OCI-LY3 (cell line): ENCODE data around the gene MAD1L1.
"Not testable (repeated sequence)": the region's sequence is repeated elsewhere in the genome, so short reads cannot be mapped to it uniquely, and the experiment has no call there.

Source experiments
- H2AFZ ChIP-seq: fragments of 200-600, 300-600 bp; shearing (Covaris generic); 2 replicates; pipeline ENCODE4 v1.6.0; 2014; ENCODE audit warnings: antibody characterized with exemption, low read depth, low read length
- H3K27ac ChIP-seq: fragments of 200-600, 300-600 bp; sonication (generic); 2 replicates; pipeline ENCODE4 v1.5.1; 2014; ENCODE audit warnings: mild to moderate bottlenecking, low read length, moderate library complexity, mixed read lengths
- H3K27me3 ChIP-seq: fragments of 200-600, 300-600 bp; sonication (generic); 2 replicates; pipeline ENCODE4 v1.6.1; 2014; ENCODE audit warnings: low read depth, low read length, mixed read lengths
- H3K36me3 ChIP-seq: fragments of 200-600, 300-600 bp; sonication (generic); replicated peaks from 2 replicates; pipeline ENCODE3; 2014; ENCODE audit warnings: low read depth, low read length, mixed read lengths
- H3K4me1 ChIP-seq: fragments of 300-600, 200-600 bp; sonication (generic); 2 replicates; pipeline ENCODE4 v1.6.1; 2014; ENCODE audit warnings: low read length, mixed read lengths
- H3K4me2 ChIP-seq: fragments of 200-600, 300-600 bp; sonication (generic); 2 replicates; pipeline ENCODE4 v1.6.1; 2014; ENCODE audit warnings: low read length, mixed read lengths
- H3K4me3 ChIP-seq: fragments of 300-600, 200-600 bp; sonication (generic); 2 replicates; pipeline ENCODE4 v1.5.1; 2014; ENCODE audit warnings: antibody characterized with exemption, mild to moderate bottlenecking, low read length, moderate library complexity
- H3K79me2 ChIP-seq: fragments of 300-600, 200-600 bp; shearing (Covaris generic); 2 replicates; pipeline ENCODE4 v1.6.1; 2014; ENCODE audit warnings: mild to moderate bottlenecking, low read length, mixed read lengths
- H3K9ac ChIP-seq: fragments of 300-600, 200-600 bp; shearing (Covaris generic); 2 replicates; pipeline ENCODE4 v1.6.0; 2014; ENCODE audit warnings: mild to moderate bottlenecking, low read length, moderate library complexity
- H3K9me3 ChIP-seq: fragments of 200-600, 300-600 bp; shearing (Covaris generic); 2 replicates; pipeline ENCODE4 v1.6.1; 2014; ENCODE audit warnings: low read length, mixed read lengths; ENCODE audit not compliant: insufficient read depth
- H4K20me1 ChIP-seq: fragments of 200-600, 300-600 bp; sonication (generic); 2 replicates; pipeline ENCODE4 v1.6.1; 2016; ENCODE audit warnings: low read length, mixed read lengths; ENCODE audit not compliant: insufficient read depth
- EZH2phosphoT487 ChIP-seq: fragments of 200-600 bp; shearing (Covaris generic); IDR thresholded peaks from 2 replicates; pipeline ENCODE4 v1.6.1; 2018; ENCODE audit warnings: antibody characterized with exemption, mixed run types, low read depth
- TF ChIP-seq, protein P1 (sequence below): fragments of 200-600, 300-600 bp; sonication (generic); IDR thresholded peaks from 2 replicates; pipeline ENCODE4 v1.5.1; 2014; ENCODE audit warnings: antibody characterized with exemption, low read length, low read depth

The MAD1L1 gene

DNA sequence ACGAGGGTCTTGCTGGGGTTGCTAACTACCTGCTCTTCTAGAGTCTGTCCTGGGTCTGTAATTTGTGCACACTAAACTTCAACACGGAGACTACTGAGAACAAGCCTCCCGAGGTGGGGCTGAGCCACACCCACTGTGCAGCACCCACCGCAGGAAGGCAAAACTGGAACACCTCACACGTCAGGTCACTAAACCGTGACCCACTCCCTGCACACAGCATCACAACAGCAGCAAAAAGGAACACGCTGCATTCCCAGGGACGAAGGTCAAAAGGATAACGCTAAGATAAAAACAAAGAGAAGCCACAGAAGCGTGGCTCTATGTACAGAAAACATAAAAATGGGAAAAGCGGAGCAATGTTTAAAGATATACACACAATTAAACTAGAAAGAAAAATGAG is 170.1 kb downstream of the MAD1L1 start:
- Histone ChIP-seq H3K36me3 (peaks cover 5% of the 10 kb centered on the region), H2AFZ (no peak overlapping the region), H3K4me2 (no peak overlapping the region), H3K27ac (no peak overlapping the region), H3K4me1 (no peaks in the 10 kb centered on the region), H4K20me1 (no peaks in the 10 kb centered on the region), H3K9me3 (no peaks in the 10 kb centered on the region), H3K27me3 (no peaks in the 10 kb centered on the region), H3K9ac (no peak overlapping the region), H3K4me3 (no peak overlapping the region), H3K79me2 (no peaks in the 10 kb centered on the region)
- no peak for TF ChIP-seq EZH2phosphoT487
- TF ChIP-seq, protein P1, sequence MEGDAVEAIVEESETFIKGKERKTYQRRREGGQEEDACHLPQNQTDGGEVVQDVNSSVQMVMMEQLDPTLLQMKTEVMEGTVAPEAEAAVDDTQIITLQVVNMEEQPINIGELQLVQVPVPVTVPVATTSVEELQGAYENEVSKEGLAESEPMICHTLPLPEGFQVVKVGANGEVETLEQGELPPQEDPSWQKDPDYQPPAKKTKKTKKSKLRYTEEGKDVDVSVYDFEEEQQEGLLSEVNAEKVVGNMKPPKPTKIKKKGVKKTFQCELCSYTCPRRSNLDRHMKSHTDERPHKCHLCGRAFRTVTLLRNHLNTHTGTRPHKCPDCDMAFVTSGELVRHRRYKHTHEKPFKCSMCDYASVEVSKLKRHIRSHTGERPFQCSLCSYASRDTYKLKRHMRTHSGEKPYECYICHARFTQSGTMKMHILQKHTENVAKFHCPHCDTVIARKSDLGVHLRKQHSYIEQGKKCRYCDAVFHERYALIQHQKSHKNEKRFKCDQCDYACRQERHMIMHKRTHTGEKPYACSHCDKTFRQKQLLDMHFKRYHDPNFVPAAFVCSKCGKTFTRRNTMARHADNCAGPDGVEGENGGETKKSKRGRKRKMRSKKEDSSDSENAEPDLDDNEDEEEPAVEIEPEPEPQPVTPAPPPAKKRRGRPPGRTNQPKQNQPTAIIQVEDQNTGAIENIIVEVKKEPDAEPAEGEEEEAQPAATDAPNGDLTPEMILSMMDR, result no peak

DNA sequence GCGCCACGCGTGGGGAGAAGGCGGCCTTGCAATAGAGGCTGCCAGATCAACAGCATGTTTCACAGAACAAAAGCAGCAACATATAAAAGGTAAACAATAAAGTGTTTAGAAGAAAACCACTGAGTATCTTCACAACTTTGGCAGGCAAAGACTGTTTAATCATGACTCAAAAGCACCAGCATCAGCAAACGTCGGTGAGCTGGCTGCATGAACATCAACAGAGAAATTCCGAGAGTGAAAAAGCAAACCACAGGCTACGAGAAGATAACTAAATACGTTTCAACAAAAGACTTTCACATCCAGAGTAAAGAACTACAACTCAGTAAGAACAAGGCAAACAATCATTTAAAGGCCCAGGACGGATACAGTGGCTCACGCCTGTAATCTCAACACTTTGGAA is 172.0 kb downstream of the MAD1L1 start:
- Histone ChIP-seq H3K79me2 (no peaks in the 10 kb centered on the region), H3K4me1 (no peaks in the 10 kb centered on the region), H2AFZ (no peak overlapping the region)

DNA sequence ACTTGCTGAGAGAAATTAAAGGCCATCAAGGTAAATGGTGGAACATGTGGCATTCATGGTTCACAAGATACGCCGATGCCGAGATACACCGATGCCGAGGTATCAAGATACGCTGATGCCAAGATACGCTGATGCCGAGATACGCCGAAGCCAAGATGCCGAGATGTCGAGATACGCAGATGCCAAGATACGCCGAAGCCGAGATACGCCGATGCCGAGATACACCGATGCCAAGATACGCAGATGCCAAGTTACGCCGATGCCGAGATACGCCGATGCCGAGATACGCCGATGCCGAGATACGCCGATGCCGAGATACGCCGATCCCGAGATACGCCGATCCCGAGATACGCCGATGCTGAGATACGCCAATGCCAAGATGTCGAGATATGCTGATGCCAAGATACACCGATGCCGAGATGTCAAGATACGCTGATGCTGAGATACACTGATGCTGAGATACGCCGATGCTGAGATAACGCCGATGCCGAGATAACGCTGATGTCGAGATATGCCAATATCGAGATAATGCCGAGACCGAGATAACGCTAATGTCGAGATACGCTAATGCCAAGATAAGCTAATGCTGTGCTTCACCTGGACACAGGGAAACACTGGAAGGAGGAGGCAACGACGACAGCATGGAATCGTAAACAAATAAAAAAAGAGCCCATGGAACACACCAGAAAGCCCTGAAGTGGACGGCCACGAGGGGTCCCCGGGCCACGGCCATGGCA is 172.6 kb downstream of the MAD1L1 start:
- no peaks in the 10 kb centered on the region for H3K9me3 ChIP-seq
- no peaks in the 10 kb centered on the region for H3K79me2 ChIP-seq
- no peak overlapping the region for H3K9ac ChIP-seq
- H3K4me1 ChIP-seq, result no peaks in the 10 kb centered on the region
- H4K20me1 ChIP-seq, result no peaks in the 10 kb centered on the region
- H3K4me2 ChIP-seq, result no peak overlapping the region
- no peak overlapping the region for H3K27ac ChIP-seq
- TF ChIP-seq, protein P1, result no peak
- TF ChIP-seq EZH2phosphoT487, result no peak
- no peaks in the 10 kb centered on the region for H3K27me3 ChIP-seq
- no peak overlapping the region for H2AFZ ChIP-seq
- no peak overlapping the region for H3K4me3 ChIP-seq
- H3K36me3 ChIP-seq, result peaks cover 5% of the 10 kb centered on the region

More for the DNA sequence above, 172.0 kb downstream of the MAD1L1 start:
- TF ChIP-seq EZH2phosphoT487, result no peak
- TF ChIP-seq, protein P1, result no peak
- H3K36me3 ChIP-seq, result peaks cover 5% of the 10 kb centered on the region
- no peak overlapping the region for H3K4me2 ChIP-seq
- no peak overlapping the region for H3K4me3 ChIP-seq
- H3K27me3 ChIP-seq, result no peaks in the 10 kb centered on the region
- H3K9me3 ChIP-seq, result no peaks in the 10 kb centered on the region
- H3K9ac ChIP-seq, result no peak overlapping the region
- H3K27ac ChIP-seq, result no peak overlapping the region
- H4K20me1 ChIP-seq, result no peaks in the 10 kb centered on the region

DNA sequence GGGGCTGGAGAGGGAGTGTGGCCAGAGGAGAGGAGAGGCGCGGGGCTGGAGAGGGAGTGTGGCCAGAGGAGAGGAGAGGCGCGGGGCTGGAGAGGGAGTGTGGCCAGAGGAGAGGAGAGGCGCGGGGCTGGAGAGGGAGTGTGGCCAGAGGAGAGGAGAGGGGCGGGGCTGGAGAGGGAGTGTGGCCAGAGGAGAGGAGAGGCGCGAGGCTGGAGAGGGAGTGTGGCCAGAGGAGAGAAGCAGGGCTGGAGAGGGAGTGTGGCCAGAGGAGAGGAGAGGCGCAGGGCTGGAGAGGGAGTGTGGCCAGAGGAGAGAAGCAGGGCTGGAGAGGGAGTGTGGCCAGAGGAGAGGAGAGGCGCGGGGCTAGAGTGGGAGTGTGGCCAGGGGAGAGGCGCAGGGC is 174.5 kb downstream of the MAD1L1 start:
- not testable (repeated sequence) for H3K27ac ChIP-seq, H2AFZ ChIP-seq, H3K4me3 ChIP-seq, H3K79me2 ChIP-seq, H3K9ac ChIP-seq, H3K4me2 ChIP-seq, H3K9me3 ChIP-seq, H3K27me3 ChIP-seq, H3K36me3 ChIP-seq, H4K20me1 ChIP-seq, H3K4me1 ChIP-seq

DNA sequence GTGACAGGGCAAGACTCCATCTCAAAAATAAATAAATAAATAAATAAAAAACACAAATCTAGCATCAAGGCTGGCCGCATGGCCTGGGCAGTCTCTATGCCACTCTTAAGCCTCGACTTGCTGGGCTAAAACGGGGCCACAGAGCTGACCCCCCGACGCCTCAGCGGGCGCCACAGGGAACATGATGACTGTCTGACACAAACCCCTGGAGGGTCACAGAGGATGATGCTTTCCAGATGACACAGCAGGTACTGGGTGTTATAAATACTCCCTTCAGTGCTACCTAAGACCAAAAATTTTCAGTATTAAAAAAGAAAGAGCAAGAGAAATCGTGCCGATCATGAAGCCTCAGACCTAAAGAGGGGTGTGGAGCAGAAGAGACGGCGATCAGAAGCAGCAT is 176.8 kb downstream of the MAD1L1 start:
- Histone ChIP-seq H3K27me3 (no peaks in the 10 kb centered on the region), H3K4me2 (no peak overlapping the region), H3K9me3 (no peaks in the 10 kb centered on the region), H3K79me2 (no peaks in the 10 kb centered on the region), H4K20me1 (no peaks in the 10 kb centered on the region), H3K9ac (no peak overlapping the region), H2AFZ (no peak overlapping the region), H3K4me3 (no peak overlapping the region), H3K36me3 (peaks cover 5% of the 10 kb centered on the region), H3K4me1 (no peaks in the 10 kb centered on the region), H3K27ac (no peak overlapping the region)
- TF ChIP-seq EZH2phosphoT487, result no peak
- TF ChIP-seq, protein P1, result no peak
